ENCODE measurements around the gene AMER3. TPM values are rescaled to one million over a fixed set of nuclear protein-coding genes. Genes with fewer than 3 reads are reported as not detected.

Gene AMER3
- total RNA-seq, 1 donor from 2014 or later, result 6.4 TPM

- Mint-ChIP-seq H3K27me3 (no peaks in the 10 kb centered on the region), H3K4me3 (ENCODE audit: low read depth) (no peak overlapping the region), H3K9me3 (ENCODE audit: low read depth) (peaks cover under 1% of the 10 kb centered on the region), H3K36me3 (ENCODE audit: insufficient read depth) (no peaks in the 10 kb centered on the region), H3K27ac (no peak overlapping the region), H3K4me1 (ENCODE audit: low read depth) (peaks cover 2% of the 10 kb centered on the region)
- DNase-seq (ENCODE audit: low spot score, unreplicated experiment), result no peak
- TF ChIP-seq CTCF (IDR thresholded peaks at IDR 0.05; ENCODE audit: unreplicated experiment), result peak; percentile 23
These were observed 12.1 kb downstream of the AMER3 start for GRCh38 chr2:130767408-130767775.

- no peak for TF ChIP-seq CTCF (IDR thresholded peaks at IDR 0.05; ENCODE audit: unreplicated experiment)
- H3K27me3 Mint-ChIP-seq, result no peaks in the 10 kb centered on the region
- H3K4me3 Mint-ChIP-seq (ENCODE audit: low read depth), result no peak overlapping the region
- no peak for DNase-seq (ENCODE audit: low spot score, unreplicated experiment)
- H3K9me3 Mint-ChIP-seq (ENCODE audit: low read depth), result peaks cover 10% of the 10 kb centered on the region
- no peak overlapping the region for H3K27ac Mint-ChIP-seq
- no peaks in the 10 kb centered on the region for H3K36me3 Mint-ChIP-seq (ENCODE audit: insufficient read depth)
- H3K4me1 Mint-ChIP-seq (ENCODE audit: low read depth), result peaks cover 2% of the 10 kb centered on the region
These were observed 13.0 kb downstream of the AMER3 start for GRCh38 chr2:130768191-130768855.

- H3K4me1 Mint-ChIP-seq (ENCODE audit: low read depth), result peaks cover 2% of the 10 kb centered on the region
- DNase-seq (ENCODE audit: low spot score, unreplicated experiment), result no peak
- TF ChIP-seq CTCF (IDR thresholded peaks at IDR 0.05; ENCODE audit: unreplicated experiment), result no peak
- H3K4me3 Mint-ChIP-seq (ENCODE audit: low read depth), result no peak overlapping the region
- H3K27ac Mint-ChIP-seq, result no peak overlapping the region
- peaks cover 10% of the 10 kb centered on the region for H3K9me3 Mint-ChIP-seq (ENCODE audit: low read depth)
- no peaks in the 10 kb centered on the region for H3K27me3 Mint-ChIP-seq
- no peaks in the 10 kb centered on the region for H3K36me3 Mint-ChIP-seq (ENCODE audit: insufficient read depth)
These were observed 14.1 kb downstream of the AMER3 start for GRCh38 chr2:130769343-130769907.

- H3K4me1 Mint-ChIP-seq (ENCODE audit: low read depth), result no peaks in the 10 kb centered on the region
- H3K9me3 Mint-ChIP-seq (ENCODE audit: low read depth), result peaks cover 10% of the 10 kb centered on the region
- peaks cover 3% of the 10 kb centered on the region for H3K27me3 Mint-ChIP-seq
- peak; percentile 16 for TF ChIP-seq CTCF (IDR thresholded peaks at IDR 0.05; ENCODE audit: unreplicated experiment)
- no peaks in the 10 kb centered on the region for H3K36me3 Mint-ChIP-seq (ENCODE audit: insufficient read depth)
- no peak for DNase-seq (ENCODE audit: low spot score, unreplicated experiment)
- no peak overlapping the region for H3K27ac Mint-ChIP-seq
- no peak overlapping the region for H3K4me3 Mint-ChIP-seq (ENCODE audit: low read depth)
These were observed 21.2 kb downstream of the AMER3 start for GRCh38 chr2:130776550-130776949.

- H3K27ac Mint-ChIP-seq, result no peak overlapping the region
- no peak overlapping the region for H3K4me3 Mint-ChIP-seq (ENCODE audit: low read depth)
- no peak for TF ChIP-seq CTCF (IDR thresholded peaks at IDR 0.05; ENCODE audit: unreplicated experiment)
These were observed 23.4 kb downstream of the AMER3 start for GRCh38 chr2:130778781-130779180.

More at GRCh38 chr2:130778781-130779180, 23.4 kb downstream of the AMER3 start:
- Mint-ChIP-seq H3K4me1 (ENCODE audit: low read depth) (no peaks in the 10 kb centered on the region), H3K36me3 (ENCODE audit: insufficient read depth) (no peaks in the 10 kb centered on the region), H3K9me3 (ENCODE audit: low read depth) (peaks cover 2% of the 10 kb centered on the region), H3K27me3 (peaks cover 3% of the 10 kb centered on the region)
- DNase-seq (ENCODE audit: low spot score, unreplicated experiment), result no peak
